ENCODE results near the gene SLC6A6. TPM values are rescaled to one million over a fixed set of nuclear protein-coding genes. Genes with fewer than 3 reads are reported as not detected.

SLC6A6 gene
- total RNA-seq, 2 experiments from 2014 or later, result 39.8 to 42.6 TPM

DNA sequence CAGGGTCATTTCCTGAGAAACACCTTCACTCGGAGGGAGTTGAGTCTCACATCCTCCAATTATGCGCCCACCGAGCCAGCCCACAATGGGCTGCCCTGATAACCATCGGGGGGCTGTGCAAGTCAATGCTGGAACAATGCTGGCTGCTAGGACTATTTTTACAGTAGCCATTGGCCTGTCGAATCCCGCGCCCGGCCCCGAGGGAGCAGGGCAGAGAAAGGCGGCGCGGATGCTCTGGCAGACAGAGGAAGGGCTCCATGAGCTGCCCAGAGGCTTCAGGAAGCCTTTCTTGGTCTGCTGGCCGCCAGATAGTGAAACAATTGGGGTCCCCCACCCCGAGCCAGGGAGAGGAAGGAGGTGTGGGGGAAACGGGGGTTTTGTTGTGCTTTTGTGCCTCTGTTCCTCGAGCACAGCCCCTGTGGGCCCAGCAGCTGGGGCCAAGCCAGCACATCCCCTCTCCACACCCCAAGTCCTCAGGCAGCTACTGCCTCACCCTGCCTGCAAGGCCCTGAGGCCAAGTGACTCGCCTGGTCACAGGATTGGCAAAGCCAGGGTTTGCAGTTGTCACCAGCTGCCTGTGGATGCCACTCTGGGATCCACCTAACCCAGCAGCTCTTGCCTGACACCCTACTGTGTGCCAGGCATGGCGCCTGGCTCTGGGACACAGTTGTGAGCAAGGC is 39.0 kb downstream of the SLC6A6 start:
- Mint-ChIP-seq H3K27me3 (no peaks in the 10 kb centered on the region), H3K27ac (no peak overlapping the region), H3K9me3 (no peaks in the 10 kb centered on the region), H3K36me3 (peaks cover 13% of the 10 kb centered on the region), H3K4me3 (no peak overlapping the region), H3K4me1 (peaks cover 4% of the 10 kb centered on the region)
- DNase-seq (no peak), ATAC-seq (ENCODE audit: low read depth) (peak; percentile 30)
- POLR2A ChIA-PET, result interaction anchor here (1.3 kb wide), 1 partner anchor 9 kb away, joined by 5 read pairs; no protein-coding TSS in a partner anchor

DNA sequence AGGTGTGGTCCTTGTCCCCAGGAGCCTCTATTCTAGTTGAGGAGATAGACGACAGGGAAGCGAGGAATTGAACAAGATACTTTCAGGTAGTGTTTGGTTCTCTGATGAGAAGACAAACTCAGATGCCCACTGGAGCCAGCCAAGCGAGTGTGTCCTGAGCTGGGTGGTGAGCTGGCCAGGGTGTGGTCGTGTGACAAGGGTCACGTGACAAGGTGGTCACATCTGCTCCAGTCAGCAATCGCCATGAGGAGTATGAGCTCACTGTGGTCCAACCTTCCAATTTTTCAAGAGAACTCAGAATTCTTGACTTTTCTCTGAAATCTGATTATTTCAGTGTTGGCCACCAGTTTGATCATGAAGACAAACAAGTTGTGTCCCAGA is 39.5 kb downstream of the SLC6A6 start:
- H3K27ac Mint-ChIP-seq, result no peak overlapping the region
- H3K36me3 Mint-ChIP-seq, result peaks cover 15% of the 10 kb centered on the region
- no peaks in the 10 kb centered on the region for H3K9me3 Mint-ChIP-seq
- DNase-seq (no peak), ATAC-seq (ENCODE audit: low read depth) (no peak)
- POLR2A ChIA-PET, result interaction anchor here (1.3 kb wide), 1 partner anchor 10 kb away, joined by 5 read pairs; no protein-coding TSS in a partner anchor
- peaks cover 2% of the 10 kb centered on the region for H3K4me1 Mint-ChIP-seq
- H3K4me3 Mint-ChIP-seq, result no peak overlapping the region
- H3K27me3 Mint-ChIP-seq, result no peaks in the 10 kb centered on the region

DNA sequence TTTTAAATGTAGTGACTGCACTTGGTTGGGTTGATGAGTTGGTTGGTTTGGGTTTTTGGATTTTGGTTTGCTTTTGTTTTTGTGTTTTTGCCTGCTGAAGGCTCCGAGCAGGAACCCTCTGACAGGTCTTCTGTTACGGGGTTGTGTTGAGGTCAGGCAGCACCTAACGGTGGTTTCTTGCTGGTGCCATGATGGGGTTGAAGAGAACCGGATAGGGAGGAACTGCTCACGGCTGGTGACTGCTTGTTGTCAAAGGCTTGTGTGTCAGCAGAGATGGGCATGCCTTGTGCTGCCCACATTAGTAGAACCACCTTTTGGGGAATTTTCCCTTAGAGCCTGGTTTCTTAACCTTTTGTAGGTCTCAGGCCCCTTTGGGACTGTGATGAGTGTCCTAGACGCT is 42.0 kb downstream of the SLC6A6 start:
- Mint-ChIP-seq H3K9me3 (no peaks in the 10 kb centered on the region), H3K27me3 (no peaks in the 10 kb centered on the region), H3K4me3 (no peak overlapping the region), H3K27ac (no peak overlapping the region), H3K36me3 (peaks cover 32% of the 10 kb centered on the region), H3K4me1 (peaks cover 2% of the 10 kb centered on the region)
- DNase-seq (no peak), ATAC-seq (ENCODE audit: low read depth) (no peak)
- POLR2A ChIA-PET, result no interaction called here

DNA sequence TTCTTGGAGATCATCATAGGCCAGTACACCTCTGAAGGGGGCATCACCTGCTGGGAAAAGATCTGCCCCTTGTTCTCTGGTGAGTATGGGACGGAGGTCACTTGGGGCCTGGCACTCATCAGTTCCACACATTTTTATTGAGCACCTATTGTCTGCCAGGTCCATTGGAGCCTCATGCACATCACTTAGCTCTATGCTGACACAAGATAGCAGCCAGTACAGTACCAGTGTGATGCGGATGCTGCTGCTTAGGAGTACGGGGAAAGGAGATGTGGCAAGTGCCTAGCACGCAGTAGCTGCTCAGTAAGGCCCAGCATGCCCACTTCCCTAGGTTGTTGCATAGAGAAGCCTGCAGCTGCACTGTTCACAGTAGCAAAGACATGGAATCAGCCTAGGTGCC is 43.4 kb downstream of the SLC6A6 start:
- Mint-ChIP-seq H3K9me3 (no peaks in the 10 kb centered on the region), H3K4me3 (no peak overlapping the region), H3K27me3 (no peaks in the 10 kb centered on the region), H3K4me1 (peaks cover under 1% of the 10 kb centered on the region), H3K36me3 (peaks cover 32% of the 10 kb centered on the region), H3K27ac (no peak overlapping the region)
- DNase-seq (no peak), ATAC-seq (ENCODE audit: low read depth) (no peak)
- POLR2A ChIA-PET, result interaction anchor here (1.0 kb wide), 1 partner anchor 14 kb away, joined by 3 read pairs; no protein-coding TSS in a partner anchor

DNA sequence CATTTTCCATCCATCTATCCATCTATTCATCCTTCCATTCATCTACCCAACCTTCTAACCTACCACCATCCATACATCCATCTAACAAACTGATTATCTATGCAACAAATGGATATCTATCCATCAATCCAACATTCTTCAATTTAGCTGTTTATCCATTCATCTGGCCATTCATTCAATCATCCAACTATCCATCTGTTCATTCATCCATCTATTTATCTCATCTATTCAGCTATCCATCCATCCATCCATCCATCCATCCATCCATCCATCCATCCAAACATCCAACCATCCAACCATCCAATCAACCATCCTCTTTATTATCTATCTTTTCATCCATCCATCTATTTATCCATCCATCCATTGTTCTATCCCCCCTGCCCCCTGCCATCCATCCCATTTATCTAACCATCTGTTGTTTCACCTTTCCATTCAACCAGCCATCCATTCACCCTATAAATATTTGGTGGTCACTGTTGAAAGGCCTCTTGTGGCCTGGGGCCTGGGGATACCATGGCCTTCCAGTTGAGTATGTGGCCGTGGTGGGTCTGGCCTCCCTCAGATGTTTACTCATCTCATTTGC is 44.7 kb downstream of the SLC6A6 start:
- H3K36me3 Mint-ChIP-seq, result peaks cover 32% of the 10 kb centered on the region
- no peak overlapping the region for H3K27ac Mint-ChIP-seq
- ATAC-seq (ENCODE audit: low read depth) (no peak), DNase-seq (no peak)
- H3K27me3 Mint-ChIP-seq, result no peaks in the 10 kb centered on the region
- POLR2A ChIA-PET, result no interaction called here
- H3K9me3 Mint-ChIP-seq, result no peaks in the 10 kb centered on the region
- peaks cover 2% of the 10 kb centered on the region for H3K4me1 Mint-ChIP-seq
- H3K4me3 Mint-ChIP-seq, result no peak overlapping the region

DNA sequence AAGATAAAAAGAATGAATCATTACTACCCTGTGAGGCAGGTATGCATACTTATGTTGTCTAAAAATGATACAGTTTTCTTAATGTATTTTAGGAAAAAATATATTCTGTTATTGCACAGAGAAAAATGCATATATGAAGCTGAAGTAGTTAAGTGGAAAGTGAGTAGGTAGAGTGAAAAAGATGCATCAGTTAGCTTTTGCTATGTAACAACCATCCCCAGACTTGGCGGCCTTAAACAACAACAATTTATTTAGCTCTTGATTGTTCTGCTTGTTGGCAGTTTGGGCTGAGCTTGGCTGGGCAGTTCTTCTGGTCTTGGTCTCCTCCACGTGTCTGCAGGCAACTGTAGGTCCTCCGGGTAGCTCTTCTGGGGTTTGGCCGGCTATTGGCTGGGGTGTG is 45.7 kb downstream of the SLC6A6 start:
- DNase-seq, result no peak
- Mint-ChIP-seq H3K9me3 (no peaks in the 10 kb centered on the region), H3K27ac (no peak overlapping the region), H3K36me3 (peaks cover 32% of the 10 kb centered on the region), H3K4me3 (no peak overlapping the region), H3K27me3 (no peaks in the 10 kb centered on the region), H3K4me1 (peaks cover 2% of the 10 kb centered on the region)
- POLR2A ChIA-PET, result interaction anchor here (1.3 kb wide), 1 partner anchor 14 kb away, joined by 3 read pairs; no protein-coding TSS in a partner anchor
- ATAC-seq (ENCODE audit: low read depth), result no peak

DNA sequence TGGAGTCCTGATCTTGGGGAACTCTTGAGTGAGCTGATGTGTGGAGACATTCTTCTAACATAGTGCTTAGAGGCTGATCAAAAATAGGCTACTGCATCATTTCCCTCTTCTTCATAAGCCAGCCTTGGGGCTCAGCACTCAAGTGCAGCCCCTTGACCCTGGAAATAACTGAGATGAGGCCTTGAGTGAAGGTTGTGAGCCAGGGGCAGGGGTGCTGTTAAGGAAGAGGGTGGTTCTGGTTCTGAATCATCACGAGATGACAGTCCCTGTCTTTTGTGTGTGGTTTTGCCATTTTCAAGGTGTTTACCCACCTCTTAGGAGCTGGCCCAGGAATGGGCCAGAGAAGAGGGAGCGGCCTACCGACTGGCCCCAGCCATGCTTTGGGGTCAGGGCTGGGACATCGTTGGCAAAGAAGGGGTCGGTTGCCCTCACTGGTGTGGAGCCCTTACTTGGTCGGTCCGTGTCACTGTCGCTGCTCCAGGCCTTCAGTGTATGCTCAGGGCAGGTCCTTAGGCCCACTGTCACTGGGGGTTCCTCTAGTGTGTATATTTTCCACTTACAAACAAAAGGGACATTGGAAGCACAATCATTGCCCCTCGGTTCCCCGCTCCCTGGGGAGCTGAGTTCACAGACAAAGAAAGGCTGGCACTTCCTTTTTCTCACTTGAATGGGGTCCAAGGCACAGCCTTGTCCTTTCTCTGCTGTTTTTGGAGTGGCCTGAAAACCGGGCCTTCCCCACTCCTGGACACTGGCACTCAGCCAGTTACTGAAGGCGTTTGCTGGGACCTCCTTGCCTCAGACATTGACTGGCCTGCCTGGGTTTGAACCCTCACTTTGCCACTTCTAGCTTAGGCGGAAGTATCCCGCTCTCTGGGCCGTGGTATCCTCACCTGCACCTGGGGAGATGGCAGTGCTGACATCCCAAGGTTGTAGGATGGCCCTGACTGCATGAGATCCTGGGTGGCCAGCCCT is 46.6 kb downstream of the SLC6A6 start:
- H3K36me3 Mint-ChIP-seq, result peaks cover 32% of the 10 kb centered on the region
- no peaks in the 10 kb centered on the region for H3K27me3 Mint-ChIP-seq
- no peak overlapping the region for H3K27ac Mint-ChIP-seq
- POLR2A ChIA-PET, result interaction anchor here (1.3 kb wide), 1 partner anchor 15 kb away, joined by 3 read pairs; no protein-coding TSS in a partner anchor
- peaks cover 2% of the 10 kb centered on the region for H3K4me1 Mint-ChIP-seq
- no peak for ATAC-seq (ENCODE audit: low read depth)
- no peaks in the 10 kb centered on the region for H3K9me3 Mint-ChIP-seq
- DNase-seq, result no peak
- no peak overlapping the region for H3K4me3 Mint-ChIP-seq

DNA sequence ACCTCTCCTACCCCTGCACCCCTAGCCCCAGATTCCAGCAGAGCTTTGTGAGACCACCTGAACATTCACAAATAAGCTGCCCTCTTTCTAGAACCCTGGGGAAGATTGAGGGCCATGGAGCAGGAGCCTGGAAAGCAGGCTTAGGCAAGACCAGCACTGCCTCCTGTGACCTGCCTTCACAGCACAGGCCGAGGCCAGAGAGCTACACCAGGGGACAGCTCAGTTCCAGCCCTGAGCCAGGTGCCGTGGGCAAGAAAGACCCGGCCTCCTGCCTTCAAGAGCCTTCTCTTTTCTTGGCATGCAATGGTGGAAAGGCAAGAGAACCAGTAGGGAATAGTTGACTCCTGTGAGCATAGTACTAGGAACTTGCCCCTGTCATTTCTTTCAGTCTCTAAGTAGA is 48.1 kb downstream of the SLC6A6 start:
- peaks cover 29% of the 10 kb centered on the region for H3K36me3 Mint-ChIP-seq
- no peak overlapping the region for H3K4me3 Mint-ChIP-seq
- DNase-seq, result no peak
- no peaks in the 10 kb centered on the region for H3K27me3 Mint-ChIP-seq
- peaks cover 2% of the 10 kb centered on the region for H3K4me1 Mint-ChIP-seq
- peak overlapping the region; percentile 10 for H3K27ac Mint-ChIP-seq
- no peaks in the 10 kb centered on the region for H3K9me3 Mint-ChIP-seq
- POLR2A ChIA-PET, result no interaction called here
- ATAC-seq (ENCODE audit: low read depth), result no peak

DNA sequence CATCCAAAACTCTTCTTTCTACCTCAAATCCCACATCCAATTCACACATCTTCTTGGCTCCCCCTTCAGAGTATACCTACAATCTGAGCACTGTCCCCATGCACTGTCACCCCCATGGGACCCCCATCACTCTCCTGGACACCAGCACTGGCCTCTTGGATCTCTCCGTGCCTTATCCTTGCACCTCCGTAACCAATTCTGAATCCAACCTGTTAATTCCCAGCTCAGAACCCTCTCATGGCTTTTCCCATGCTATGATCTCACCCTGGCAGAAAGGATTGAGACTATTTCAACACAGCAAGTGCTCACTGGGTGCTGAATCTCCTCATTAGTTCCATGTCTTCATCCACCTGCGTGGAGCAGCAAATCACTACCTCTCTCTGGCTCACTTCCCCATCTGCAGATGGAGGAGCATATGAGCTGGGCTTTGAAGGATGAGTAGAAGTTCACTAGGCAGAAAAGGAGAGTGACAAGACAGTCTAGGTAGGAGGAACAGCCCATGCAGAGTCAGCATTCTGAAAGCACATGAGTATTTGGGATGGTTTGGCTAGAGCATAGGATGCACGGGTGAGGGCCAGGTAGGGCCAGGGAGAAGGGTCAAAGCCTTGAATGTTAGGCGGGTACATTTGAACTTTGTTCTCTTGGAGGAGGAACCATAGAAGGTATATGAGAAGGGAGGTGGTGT is 48.7 kb downstream of the SLC6A6 start:
- Mint-ChIP-seq H3K9me3 (no peaks in the 10 kb centered on the region), H3K4me3 (no peak overlapping the region), H3K36me3 (peaks cover 24% of the 10 kb centered on the region), H3K27me3 (no peaks in the 10 kb centered on the region), H3K27ac (peak overlapping the region; percentile 10), H3K4me1 (peaks cover 2% of the 10 kb centered on the region)
- POLR2A ChIA-PET, result interaction anchor here (2.1 kb wide), 1 partner anchor 19 kb away, joined by 7 read pairs; no protein-coding TSS in a partner anchor
- no peak for ATAC-seq (ENCODE audit: low read depth)
- no peak for DNase-seq

DNA sequence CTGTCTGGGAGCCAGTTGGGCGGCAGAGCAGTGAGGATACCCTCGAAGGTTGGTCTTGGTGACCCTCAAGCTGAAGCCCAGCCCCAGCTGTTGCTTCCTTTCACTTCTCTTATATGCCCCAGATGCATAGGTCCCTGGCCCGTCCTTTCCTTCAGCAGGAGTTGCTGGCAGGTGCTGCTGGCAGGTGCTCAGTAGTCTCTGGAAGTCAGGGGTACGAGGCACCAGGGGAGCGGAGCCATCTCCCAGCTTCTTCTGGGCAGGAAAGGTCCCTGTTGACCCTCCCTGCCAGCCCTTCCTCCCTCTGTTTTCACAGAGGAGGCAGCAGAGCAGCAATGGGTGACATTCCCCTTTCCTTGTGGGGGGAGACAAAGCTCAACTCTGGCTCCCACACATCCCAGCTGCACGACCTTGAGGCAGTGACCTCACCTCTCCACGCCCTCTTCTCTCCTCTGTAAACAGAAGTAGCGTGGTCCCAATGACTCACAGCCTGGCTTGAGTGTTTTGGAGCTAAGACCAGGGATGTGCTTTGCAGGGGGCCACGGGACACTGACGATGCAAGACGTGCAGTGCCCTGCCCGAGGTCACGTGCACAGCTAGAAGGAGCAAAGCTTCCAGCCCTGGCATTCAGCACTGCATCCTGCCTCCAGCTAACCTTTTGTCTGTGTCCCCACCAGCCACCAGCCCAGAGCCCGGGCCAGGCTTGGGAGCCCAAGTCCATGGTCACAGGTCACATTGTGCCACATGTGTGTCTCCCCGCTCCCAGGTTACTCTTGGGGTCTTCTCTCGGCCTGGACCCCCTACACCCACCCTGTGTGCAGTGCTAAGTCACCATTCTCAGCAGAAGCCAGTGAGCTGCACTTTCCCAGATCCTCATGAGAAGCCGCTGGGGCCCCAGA is 49.7 kb downstream of the SLC6A6 start:
- no peak overlapping the region for H3K27ac Mint-ChIP-seq

DNA sequence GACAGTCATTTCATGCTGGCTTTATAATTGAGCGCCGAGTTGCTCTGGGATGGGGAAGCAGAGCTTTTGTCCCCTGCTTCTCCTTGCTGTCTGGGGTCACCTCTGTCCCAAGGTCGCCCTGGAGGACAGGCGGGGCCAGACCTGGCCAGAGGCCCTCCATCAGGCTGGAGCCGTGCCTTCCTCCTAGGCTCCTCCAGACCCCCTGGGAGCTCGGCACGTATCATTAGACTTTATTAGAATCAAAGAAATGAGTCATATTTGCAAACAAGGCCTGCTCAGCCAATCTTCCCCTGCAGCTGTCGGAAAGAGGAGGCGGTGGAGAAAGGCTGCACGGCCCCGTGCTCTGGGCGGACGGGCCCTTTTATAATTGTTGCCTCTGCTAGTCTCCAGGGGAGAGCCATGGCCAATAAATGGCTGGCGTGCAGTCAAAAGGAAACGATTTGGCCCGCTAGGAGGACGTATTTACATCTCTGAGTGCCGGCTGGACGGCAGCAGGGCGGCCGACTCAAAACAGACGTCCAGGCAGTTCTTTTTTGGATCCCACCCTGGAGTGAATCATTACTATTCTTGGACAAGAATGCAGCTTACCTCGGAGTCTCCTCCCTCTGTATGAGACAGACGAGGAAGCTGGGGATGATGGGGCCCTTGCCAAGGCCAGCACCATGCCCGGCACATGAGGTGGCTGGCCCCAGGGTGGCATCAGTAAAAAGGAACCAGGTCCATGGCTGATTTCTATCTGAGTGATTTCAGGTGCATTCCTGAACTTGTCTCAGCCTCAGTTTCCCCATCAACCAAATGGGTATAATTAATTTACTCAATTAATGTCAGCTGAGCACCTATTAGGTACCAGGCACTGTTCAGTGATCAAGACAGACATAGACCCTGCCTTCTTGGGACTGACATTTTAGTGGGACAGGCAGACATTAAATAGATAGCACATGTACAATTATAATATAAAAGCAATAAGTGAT is 50.6 kb downstream of the SLC6A6 start:
- POLR2A ChIA-PET, result interaction anchor here (2.1 kb wide), 1 partner anchor 21 kb away, joined by 7 read pairs; no protein-coding TSS in a partner anchor
- no peak for DNase-seq
- no peak for ATAC-seq (ENCODE audit: low read depth)
- H3K36me3 Mint-ChIP-seq, result peaks cover 7% of the 10 kb centered on the region
- H3K27ac Mint-ChIP-seq, result no peak overlapping the region
- H3K9me3 Mint-ChIP-seq, result no peaks in the 10 kb centered on the region
- H3K4me3 Mint-ChIP-seq, result no peak overlapping the region
- peaks cover 2% of the 10 kb centered on the region for H3K4me1 Mint-ChIP-seq
- H3K27me3 Mint-ChIP-seq, result no peaks in the 10 kb centered on the region

More for the DNA sequence above, 49.7 kb downstream of the SLC6A6 start:
- no peak overlapping the region for H3K4me3 Mint-ChIP-seq
- H3K4me1 Mint-ChIP-seq, result peaks cover 2% of the 10 kb centered on the region
- H3K36me3 Mint-ChIP-seq, result peaks cover 16% of the 10 kb centered on the region
- no peaks in the 10 kb centered on the region for H3K27me3 Mint-ChIP-seq
- ATAC-seq (ENCODE audit: low read depth), result no peak
- POLR2A ChIA-PET, result interaction anchor here (2.1 kb wide), 1 partner anchor 20 kb away, joined by 7 read pairs; no protein-coding TSS in a partner anchor
- DNase-seq, result no peak
- H3K9me3 Mint-ChIP-seq, result no peaks in the 10 kb centered on the region
